C4-2B (cell line): Measurements from ENCODE around the gene CLPSL1.
A peak's percentile ranks its signal among the peaks of the same experiment; 100 is the strongest.

Source experiments
- CTCF ChIP-seq: fragments of 450-650 bp; conservative IDR thresholded peaks from 2 replicates; pipeline ENCODE4 v1.5.1; 2017; ENCODE audit warnings: mild to moderate bottlenecking
- ZFX ChIP-seq: fragments of 450-650 bp; IDR thresholded peaks from 2 replicates; pipeline ENCODE4 v1.6.1; 2017

GRCh38 chr6:35757456-35758123 is 23.2 kb upstream of the CLPSL1 start:
- TF ChIP-seq CTCF (peak; percentile 27), ZFX (no peak)
